ENCODE data around the gene MRPL23.

DNA sequence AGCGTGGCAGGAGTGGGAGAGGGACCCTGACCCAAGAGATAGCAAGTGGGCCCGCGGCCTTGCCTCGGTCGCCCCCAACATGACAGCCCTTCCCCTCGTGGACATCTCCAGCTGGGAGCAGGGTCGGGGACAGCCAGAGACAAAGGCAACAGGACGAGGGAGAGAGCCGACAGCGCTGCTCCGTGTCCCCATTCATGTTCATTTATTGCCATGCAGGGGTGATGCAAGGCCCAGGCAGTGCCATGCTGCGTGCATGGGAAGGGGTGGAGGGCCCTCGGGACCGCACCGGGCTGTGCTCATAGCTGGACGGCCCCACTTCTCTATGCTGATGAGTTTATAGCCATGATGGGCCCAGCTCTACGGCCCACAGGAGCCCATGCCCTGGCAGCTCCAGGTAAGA is 12.7 kb downstream of the MRPL23 start:
- no peak for TF ChIP-seq EZH2phosphoT487 (IDR thresholded peaks at IDR 0.05; ENCODE audit: borderline replicate concordance)
- TF ChIP-seq, protein P1, sequence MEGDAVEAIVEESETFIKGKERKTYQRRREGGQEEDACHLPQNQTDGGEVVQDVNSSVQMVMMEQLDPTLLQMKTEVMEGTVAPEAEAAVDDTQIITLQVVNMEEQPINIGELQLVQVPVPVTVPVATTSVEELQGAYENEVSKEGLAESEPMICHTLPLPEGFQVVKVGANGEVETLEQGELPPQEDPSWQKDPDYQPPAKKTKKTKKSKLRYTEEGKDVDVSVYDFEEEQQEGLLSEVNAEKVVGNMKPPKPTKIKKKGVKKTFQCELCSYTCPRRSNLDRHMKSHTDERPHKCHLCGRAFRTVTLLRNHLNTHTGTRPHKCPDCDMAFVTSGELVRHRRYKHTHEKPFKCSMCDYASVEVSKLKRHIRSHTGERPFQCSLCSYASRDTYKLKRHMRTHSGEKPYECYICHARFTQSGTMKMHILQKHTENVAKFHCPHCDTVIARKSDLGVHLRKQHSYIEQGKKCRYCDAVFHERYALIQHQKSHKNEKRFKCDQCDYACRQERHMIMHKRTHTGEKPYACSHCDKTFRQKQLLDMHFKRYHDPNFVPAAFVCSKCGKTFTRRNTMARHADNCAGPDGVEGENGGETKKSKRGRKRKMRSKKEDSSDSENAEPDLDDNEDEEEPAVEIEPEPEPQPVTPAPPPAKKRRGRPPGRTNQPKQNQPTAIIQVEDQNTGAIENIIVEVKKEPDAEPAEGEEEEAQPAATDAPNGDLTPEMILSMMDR (conservative IDR thresholded peaks at IDR 0.05; ENCODE audit: low read length) = no peak

All from Loucy (cell line).